Measurements from ENCODE around the gene ARHGEF4. TPM values are rescaled to one million over a fixed set of nuclear protein-coding genes. Genes with fewer than 3 reads are reported as not detected.

ARHGEF4 gene
- total RNA-seq, 6 experiments from 2014 or later: 0.44 to 6.7 (median 0.67) TPM; not detected in 2

DNA sequence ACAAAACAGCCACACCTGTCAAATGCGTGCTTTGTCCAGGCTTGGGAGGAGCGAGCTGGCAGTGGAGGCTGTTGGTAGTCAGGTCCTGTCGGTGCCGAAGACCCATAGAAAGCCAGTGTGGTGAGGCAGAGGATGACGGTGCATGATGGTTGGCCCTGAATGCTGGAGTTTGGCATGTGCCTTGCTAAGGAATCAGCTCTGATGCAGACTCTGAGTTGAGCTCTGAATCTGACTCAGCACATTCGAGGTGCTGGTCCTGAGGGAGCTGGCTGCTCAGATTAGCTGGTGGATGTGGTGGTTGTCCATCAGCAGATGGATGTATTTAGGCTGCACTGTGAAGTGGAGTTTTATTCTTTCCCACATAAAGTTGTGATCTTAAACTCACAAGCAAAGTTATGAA is 111.3 kb downstream of the ARHGEF4 start:
- DNase-seq: no peak
- no CpG with 5 or more reads among the region's 6 CpGs for WGBS (ENCODE audit: insufficient coverage, low coverage, low lambda C conversion rate, missing lambda C conversion rate)
- no peak for ATAC-seq
- intact Hi-C loops (cut with DNase I): no loop called here
- no peak overlapping the region for H3K27ac ChIP-seq
- H3K36me3 ChIP-seq: no peaks in the 10 kb centered on the region
- no peaks in the 10 kb centered on the region for H3K4me1 ChIP-seq
- H3K4me3 ChIP-seq: no peak overlapping the region
- no peaks in the 10 kb centered on the region for H3K27me3 ChIP-seq
- TF ChIP-seq CTCF (IDR thresholded peaks at IDR 0.05) (no peak), POLR2A (IDR thresholded peaks at IDR 0.05) (no peak)
- peaks cover 0 to 7% (median 0%) of the 10 kb centered on the region in 4 donors for H3K9me3 ChIP-seq

- no peak for ATAC-seq
- H3K4me1 ChIP-seq: no peaks in the 10 kb centered on the region
- H3K4me3 ChIP-seq: no peak overlapping the region
- no peaks in the 10 kb centered on the region for H3K27me3 ChIP-seq
- H3K27ac ChIP-seq: no peak overlapping the region
- DNase-seq: no peak
- H3K9me3 ChIP-seq: no peaks in the 10 kb centered on the region
- no peaks in the 10 kb centered on the region for H3K36me3 ChIP-seq
- TF ChIP-seq POLR2A (IDR thresholded peaks at IDR 0.05) (no peak), CTCF (IDR thresholded peaks at IDR 0.05) (no peak)
- WGBS (ENCODE audit: insufficient coverage, low coverage, low lambda C conversion rate, missing lambda C conversion rate): 46% methylated on average over 4 of the region's 6 CpGs
- intact Hi-C loops (cut with DNase I): no loop called here
Measured at GRCh38 chr2:130949954-130950353, 113.2 kb downstream of the ARHGEF4 start.

GRCh38 chr2:130951018-130951417 is 114.3 kb downstream of the ARHGEF4 start:
- Histone ChIP-seq H3K27ac (no peak overlapping the region), H3K36me3 (no peaks in the 10 kb centered on the region), H3K27me3 (no peaks in the 10 kb centered on the region), H3K4me3 (no peak overlapping the region), H3K9me3 (no peaks in the 10 kb centered on the region), H3K4me1 (no peaks in the 10 kb centered on the region)
- no peak for DNase-seq
- intact Hi-C loops (cut with DNase I): no loop called here
- no peak for TF ChIP-seq POLR2A (IDR thresholded peaks at IDR 0.05)
- TF ChIP-seq CTCF (IDR thresholded peaks at IDR 0.05): no peak
- ATAC-seq: no peak

DNA sequence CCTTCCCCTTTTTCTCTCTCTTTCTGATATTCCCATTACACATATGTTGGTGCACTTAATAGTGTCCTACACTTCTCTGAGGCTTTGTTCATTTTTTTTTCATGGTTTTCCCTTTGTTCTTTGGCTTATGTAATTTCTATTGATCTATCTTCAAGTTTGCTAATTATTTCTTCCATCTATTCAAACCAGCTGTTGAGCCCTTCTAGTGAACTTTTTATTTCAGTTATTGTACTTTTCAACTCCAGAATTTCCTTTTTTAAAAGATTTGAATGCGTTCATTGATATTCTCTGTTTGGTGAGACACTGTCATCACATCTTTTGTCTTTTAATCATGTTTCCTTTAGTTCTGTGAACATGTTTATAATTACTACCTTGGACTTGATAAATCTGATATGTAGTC is 118.2 kb downstream of the ARHGEF4 start:
- Histone ChIP-seq H3K27me3 (no peaks in the 10 kb centered on the region), H3K9me3 (no peaks in the 10 kb centered on the region), H3K27ac (no peak overlapping the region), H3K36me3 (no peaks in the 10 kb centered on the region), H3K4me3 (no peak overlapping the region), H3K4me1 (no peaks in the 10 kb centered on the region)
- ATAC-seq: no peak
- WGBS (ENCODE audit: insufficient coverage, low coverage, low lambda C conversion rate, missing lambda C conversion rate): 67% methylated on average over 1 of the region's 1 CpG
- intact Hi-C loops (cut with DNase I): no loop called here
- TF ChIP-seq POLR2A (IDR thresholded peaks at IDR 0.05) (no peak), CTCF (IDR thresholded peaks at IDR 0.05) (no peak)
- DNase-seq: no peak

- Histone ChIP-seq H3K4me1 (no peaks in the 10 kb centered on the region), H3K27me3 (no peaks in the 10 kb centered on the region), H3K9me3 (no peaks in the 10 kb centered on the region), H3K4me3 (no peak overlapping the region), H3K36me3 (no peaks in the 10 kb centered on the region), H3K27ac (no peak overlapping the region)
- 37% methylated on average over 2 of the region's 2 CpGs for WGBS (ENCODE audit: insufficient coverage, low coverage, low lambda C conversion rate, missing lambda C conversion rate)
- no peak for TF ChIP-seq CTCF (IDR thresholded peaks at IDR 0.05)
- TF ChIP-seq POLR2A (IDR thresholded peaks at IDR 0.05): no peak
- intact Hi-C loops (cut with DNase I): no loop called here
- no peak for DNase-seq
- ATAC-seq: no peak
Measured at GRCh38 chr2:130957915-130958314, 121.2 kb downstream of the ARHGEF4 start.
